ENCODE results near the gene MAP3K7CL.

Gene MAP3K7CL

GRCh38 chr21:29130270-29130969 is at the start of gene MAP3K7CL:
TSS of gene MAP3K7CL (plus strand) at chr21:29130644. CDS start at chr21:29133345, 2,701 bp downstream.
- DNase-seq = no peak

- no peak for DNase-seq
These were observed 48.2 kb upstream of the MAP3K7CL start for GRCh38 chr21:29082046-29082815.

GRCh38 chr21:29083306-29083705 is 47.1 kb upstream of the MAP3K7CL start:
- DNase-seq = no peak

- DNase-seq = no peak
These were observed 46.1 kb upstream of the MAP3K7CL start for GRCh38 chr21:29084372-29084771.

GRCh38 chr21:29085106-29085752 is 45.2 kb upstream of the MAP3K7CL start:
- DNase-seq = no peak

GRCh38 chr21:29091033-29091432 is 39.4 kb upstream of the MAP3K7CL start:
- DNase-seq = no peak

GRCh38 chr21:29092102-29092959 is 38.1 kb upstream of the MAP3K7CL start:
- DNase-seq = no peak

GRCh38 chr21:29096218-29097015 is 34.0 kb upstream of the MAP3K7CL start:
- no peak for DNase-seq

GRCh38 chr21:29098156-29098555 is 32.3 kb upstream of the MAP3K7CL start:
- DNase-seq = no peak

GRCh38 chr21:29102791-29103257 is 27.6 kb upstream of the MAP3K7CL start:
- no peak for DNase-seq

- no peak for DNase-seq
These were observed 26.2 kb upstream of the MAP3K7CL start for GRCh38 chr21:29104239-29104708.

- no peak for DNase-seq
These were observed 25.2 kb upstream of the MAP3K7CL start for GRCh38 chr21:29105218-29105617.

GRCh38 chr21:29114765-29115500 is 15.5 kb upstream of the MAP3K7CL start:
- DNase-seq = no peak

GRCh38 chr21:29115899-29116298 is 14.5 kb upstream of the MAP3K7CL start:
- DNase-seq = no peak

- no peak for DNase-seq
These were observed 13.0 kb upstream of the MAP3K7CL start for GRCh38 chr21:29117372-29117955.

- DNase-seq = no peak
These were observed 8.7 kb upstream of the MAP3K7CL start for GRCh38 chr21:29121759-29122158.

- no peak for DNase-seq
These were observed 5.8 kb upstream of the MAP3K7CL start for GRCh38 chr21:29124645-29125044.

GRCh38 chr21:29125191-29125590 is 5.3 kb upstream of the MAP3K7CL start:
- no peak for DNase-seq

GRCh38 chr21:29125979-29126378 is 4.5 kb upstream of the MAP3K7CL start:
- no peak for DNase-seq

- no peak for DNase-seq
These were observed 2.8 kb downstream of the MAP3K7CL start for GRCh38 chr21:29133241-29133640.

GRCh38 chr21:29133796-29134195 is 3.4 kb downstream of the MAP3K7CL start:
- no peak for DNase-seq

Measured in activated CD8-positive, alpha-beta memory T cell treated with anti-CD3 and anti-CD28 coated beads, Interleukin-2, amount 50 U/mL, for 48 hours (primary cell).